HepG2 (cell line): Measurements from ENCODE around the gene C17orf75. TPM values are rescaled to one million over a fixed set of nuclear protein-coding genes. Genes with fewer than 3 reads are reported as not detected.

ENCODE experiments used
- ATAC-seq: fragments of 200-7000 bp; cut with Tn5 transposase; 3 replicates; pipeline ENCODE4 v1.9.1; 2020; ENCODE audit warnings: mild to moderate bottlenecking, moderate library complexity
- BruUV-seq: library from RNA; stranded (reverse); fragments of 400-500 nt; replicated peaks from 2 replicates; lab custom pipeline; 2021; lab: Mats Ljungman, UMichigan
- CTCF ChIA-PET: fragments of 300-600 bp; formaldehyde crosslinking; extraction: SDS; loops from one replicate; lab custom pipeline; 2021; ENCODE audit warnings: low total read pairs, inconsistent platforms, low intra/inter-chr PET ratio; lab: Yijun Ruan, JAX
- POLR2A ChIA-PET: fragments of 350-600 bp; sonication (Branson Sonifier 250); formaldehyde crosslinking; loops from one replicate; lab custom pipeline; 2020; ENCODE audit warnings: antibody characterized with exemption, inconsistent platforms; lab: Yijun Ruan, JAX
- DNase-seq: peaks from one replicate; pipeline ENCODE4 v3.0.0-alpha.2; 2015; ENCODE audit warnings: low spot score
- FAIRE-seq: peaks from 3 replicates; lab custom pipeline; 2011; peaks lifted over from hg19 to GRCh38; lab: Jason Lieb, UNC
- H2AFZ ChIP-seq: one replicate; pipeline ENCODE4 v1.6.1; 2011; ENCODE audit warnings: low read length, inconsistent platforms
- H3K27ac ChIP-seq: fragments of 300-600 bp; 3 replicates; pipeline ENCODE4 v1.8.0; 2011; ENCODE audit warnings: mixed run types, mild to moderate bottlenecking, mixed read lengths, low read length, inconsistent platforms; ENCODE audit not compliant: insufficient read depth; ENCODE audit errors: extremely low read length
- H3K27me3 ChIP-seq, 2 experiments: fragments of 200-600 bp in 1 of 2; 2 replicates in 1 of 2; 3 replicates in 1 of 2; pipeline versions ENCODE4 v1.6.0 to v1.8.0; 2011; ENCODE audit warnings: low read length in 2 of 2, mild to moderate bottlenecking in 2 of 2, moderate library complexity in 2 of 2, inconsistent platforms in 1 of 2; ENCODE audit not compliant: insufficient read depth in 2 of 2, control insufficient read depth in 1 of 2
- H3K36me3 ChIP-seq, 2 experiments: fragments of 200-600 bp in 1 of 2; replicated peaks in 1 of 2; 2 replicates in 1 of 2; 3 replicates in 1 of 2; pipeline versions ENCODE4 v1.5.1 to v1.8.0; 2011; ENCODE audit warnings: low read length in 2 of 2, inconsistent platforms in 1 of 2; ENCODE audit not compliant: insufficient read depth in 2 of 2, control insufficient read depth in 1 of 2
- H3K4me1 ChIP-seq: 2 replicates; pipeline ENCODE4 v1.5.1; 2012; ENCODE audit warnings: low read length, inconsistent platforms; ENCODE audit not compliant: insufficient read depth
- H3K4me2 ChIP-seq: 2 replicates; pipeline ENCODE4 v1.6.0; 2011; ENCODE audit warnings: low read depth, low read length, inconsistent platforms
- H3K4me3 ChIP-seq, 3 experiments: fragments of 200-600 bp in 1 of 3; sonication (generic), shearing (Covaris generic) in 1 of 3; replicated peaks in 1 of 3; 2 replicates each; pipeline ENCODE4 v1.5.1; 2011 to 2016; ENCODE audit warnings: low read length in 3 of 3, inconsistent platforms in 2 of 3, low read depth in 2 of 3, mild to moderate bottlenecking in 2 of 3, control low read depth in 1 of 3, mixed read lengths in 1 of 3; ENCODE audit not compliant: insufficient read depth in 1 of 3
- H3K79me2 ChIP-seq: one replicate; pipeline ENCODE4 v1.6.1; 2011; ENCODE audit warnings: low read length, inconsistent platforms; ENCODE audit not compliant: insufficient read depth
- H3K9ac ChIP-seq: 2 replicates; pipeline ENCODE4 v1.6.0; 2011; ENCODE audit warnings: mild to moderate bottlenecking, low read depth, low read length, inconsistent platforms; ENCODE audit not compliant: insufficient read depth
- H3K9me3 ChIP-seq: 2 replicates; pipeline ENCODE4 v1.5.1; 2012; ENCODE audit warnings: mild to moderate bottlenecking, low read length
- H4K20me1 ChIP-seq: 2 replicates; pipeline ENCODE4 v1.6.0; 2011; ENCODE audit warnings: inconsistent platforms, mild to moderate bottlenecking, low read length, moderate library complexity; ENCODE audit not compliant: insufficient read depth
- BORCS8-MEF2B ChIP-seq: sonication (generic); formaldehyde crosslinking; IDR thresholded peaks from 2 replicates; pipeline ENCODE4 v1.8.0; 2022; ENCODE audit warnings: mild to moderate bottlenecking, missing genetic modification reagents
- BRCA1 ChIP-seq: sonication (generic); formaldehyde crosslinking; IDR thresholded peaks from 2 replicates; pipeline ENCODE4 v1.4.0; 2020; ENCODE audit warnings: missing genetic modification reagents
- BRD4 ChIP-seq: sonication (generic); formaldehyde crosslinking; IDR thresholded peaks from 2 replicates; pipeline ENCODE4 v1.4.0; 2020; ENCODE audit warnings: missing genetic modification reagents
- GATAD2A ChIP-seq: IDR thresholded peaks from 2 replicates; pipeline ENCODE4 v1.6.1; 2016
- HOXA3 ChIP-seq: sonication (generic); formaldehyde crosslinking; IDR thresholded peaks from 2 replicates; pipeline ENCODE4 v1.5.0; 2020; ENCODE audit warnings: missing genetic modification reagents
- PHF21A ChIP-seq: sonication (generic); formaldehyde crosslinking; IDR thresholded peaks from 2 replicates; pipeline ENCODE4 v1.5.0; 2020; ENCODE audit warnings: mild to moderate bottlenecking, missing genetic modification reagents
- PITX1 ChIP-seq: sonication (generic); formaldehyde crosslinking; IDR thresholded peaks from 2 replicates; pipeline ENCODE4 v1.5.1; 2020; ENCODE audit warnings: mild to moderate bottlenecking, missing genetic modification reagents
- POLR2AphosphoS5 ChIP-seq: IDR thresholded peaks from 2 replicates; pipeline ENCODE4 v1.6.1; 2012; ENCODE audit warnings: low read depth, low read length
- POLR2G ChIP-seq: fragments of 200-400 bp; formaldehyde crosslinking; IDR thresholded peaks from 2 replicates; pipeline ENCODE4 v1.6.1; 2018; ENCODE audit warnings: mild to moderate bottlenecking, low read depth, low read length, moderate library complexity
- REL ChIP-seq: sonication (generic); formaldehyde crosslinking; conservative IDR thresholded peaks from 2 replicates; pipeline ENCODE4 v1.8.0; 2022; ENCODE audit warnings: mild to moderate bottlenecking, missing genetic modification reagents, moderate library complexity
- REPIN1 ChIP-seq: sonication (generic); formaldehyde crosslinking; IDR thresholded peaks from 2 replicates; pipeline ENCODE4 v1.8.0; 2022; ENCODE audit warnings: missing genetic modification reagents, low read depth, mild to moderate bottlenecking, borderline replicate concordance
- SIX4 ChIP-seq: sonication (generic); formaldehyde crosslinking; IDR thresholded peaks from 2 replicates; pipeline ENCODE4 v1.4.0; 2020; ENCODE audit warnings: missing genetic modification reagents
- SKIL ChIP-seq: sonication (generic); formaldehyde crosslinking; IDR thresholded peaks from 2 replicates; pipeline ENCODE4 v1.8.0; 2022; ENCODE audit warnings: missing genetic modification reagents, mild to moderate bottlenecking, moderate library complexity, borderline replicate concordance
- SOX5 ChIP-seq: IDR thresholded peaks from 2 replicates; pipeline ENCODE4 v1.6.1; 2016; ENCODE audit warnings: borderline replicate concordance
- ZNF253 ChIP-seq: sonication (generic); formaldehyde crosslinking; IDR thresholded peaks from 2 replicates; pipeline ENCODE4 v1.8.0; 2022; ENCODE audit warnings: mild to moderate bottlenecking, missing genetic modification reagents, borderline replicate concordance
- ZNF776 ChIP-seq: sonication (generic); formaldehyde crosslinking; IDR thresholded peaks from 2 replicates; pipeline ENCODE4 v1.4.0; 2020; ENCODE audit warnings: mild to moderate bottlenecking, missing genetic modification reagents
- WGBS: methylation state at CpG from one replicate; pipeline ENCODE4 v1.1.6; 2017; ENCODE audit warnings: low lambda C conversion rate; 5-methylcytosine and 5-hydroxymethylcytosine counted together
- in situ Hi-C: cut with HindIII; loops from 2 replicates; pipeline ENCODE4 v1.10.0; 2017; ENCODE audit warnings: low pct_unique_long_range_greater_than_20kb; ENCODE audit not compliant: extremely low pct_ligation_motif_present
- intact Hi-C: fragments of 100-400 bp; cut with micrococcal nuclease; formaldehyde crosslinking; loops from one replicate; pipeline ENCODE4 v1.10.0; 2022; ENCODE audit not compliant: unreplicated experiment
- polyA plus RNA-seq, 8 experiments: library from polyadenylated mRNA; depleted of rRNA in 3 of 8; stranded (reverse) in 7 of 8; unstranded in 1 of 8; fragments of >200 nt; fragmentation: Illumina TruSeq in 4 of 8; extraction: Trizol in 4 of 8; gene quantifications; 2 replicates each; pipeline versions ENCODE4 v1.2.1 to v1.2.3, GENCODE V29; 2011 to 2016; ENCODE audit warnings: low read depth in 4 of 8, missing spikeins in 1 of 8, mixed read lengths in 1 of 8; ENCODE audit not compliant: insufficient read depth in 1 of 8
- total RNA-seq, 5 experiments: library from RNA; depleted of rRNA; stranded (reverse); fragments of >200 nt; fragmentation: Illumina TruSeq; extraction: Trizol; gene quantifications; 2 replicates each; pipeline ENCODE4 v1.2.3, GENCODE V29; 2016; ENCODE audit warnings: low read depth in 1 of 5

Gene C17orf75
- total and polyA plus RNA-seq, 2 of the 13 experiments (the other 11 are each of a cell fraction or from before 2014, with no cell fraction given), result 16.2 to 33.0 TPM

GRCh38 chr17:32281011-32281451, 60.9 kb downstream of the C17orf75 start:
- Histone ChIP-seq H3K27me3 (peaks cover 0 to 15% of the 10 kb centered on the region in 2 experiments; a peak in 1 of 5 replicates), H3K9me3 (no peaks in the 10 kb centered on the region), H3K4me1 (peaks cover 21% of the 10 kb centered on the region), H4K20me1 (no peaks in the 10 kb centered on the region), H3K27ac (no peak overlapping the region), H3K9ac (no peak overlapping the region), H2AFZ (no peak overlapping the region), H3K4me2 (no peak overlapping the region), H3K4me3 (no peak overlapping the region), H3K79me2 (no peaks in the 10 kb centered on the region), H3K36me3 (no peaks in the 10 kb centered on the region)
- POLR2A ChIA-PET, result no interaction called here
- in situ Hi-C loops, result no loop called here
- DNase-seq (no peak), ATAC-seq (no peak; the same call in 2 of the 3 replicates), FAIRE-seq (no peak)
- CTCF ChIA-PET, result no interaction called here
- no peak for TF ChIP-seq SIX4
- TF ChIP-seq BRCA1 (CRISPR knock-in tag), result no peak
- TF ChIP-seq POLR2G, result no peak
- no peak for TF ChIP-seq ZNF776 (CRISPR knock-in tag)
- no TSS peak for BruUV-seq
- intact Hi-C loops, result no loop called here
- 16% methylated on average over 4 of the region's 9 CpGs for WGBS

GRCh38 chr17:32279891-32280716, 61.9 kb downstream of the C17orf75 start:
- peak; percentile 51 for ATAC-seq
- CTCF ChIA-PET, result no interaction called here
- POLR2A ChIA-PET, result no interaction called here
- TF ChIP-seq SKIL (CRISPR knock-in tag), result no peak
- TF ChIP-seq GATAD2A (CRISPR knock-in tag), result no peak
- TF ChIP-seq PITX1 (CRISPR knock-in tag), result peak; percentile 49; the same call in 1 of the 2 replicates
- TF ChIP-seq HOXA3, result no peak
- TF ChIP-seq REPIN1, result no peak
- no peak for TF ChIP-seq REL (CRISPR knock-in tag)
- no peak for TF ChIP-seq ZNF253 (CRISPR knock-in tag)
- 0 out of 2 replicates have a peak, but pooled peaks have one; percentile 33 for TF ChIP-seq PHF21A (CRISPR knock-in tag)
- TF ChIP-seq SOX5, result no peak
- no peak for TF ChIP-seq BRD4
- TF ChIP-seq BORCS8-MEF2B, result no peak
- no peak for TF ChIP-seq POLR2AphosphoS5

More at GRCh38 chr17:32279891-32280716, 61.9 kb downstream of the C17orf75 start:
- Histone ChIP-seq H3K4me1 (peaks cover 17% of the 10 kb centered on the region), H3K27me3 (peaks cover 0 to 15% of the 10 kb centered on the region in 2 experiments; a peak in 1 of 5 replicates), H2AFZ (no peak overlapping the region), H3K27ac (no peak overlapping the region), H3K36me3 (no peaks in the 10 kb centered on the region), H3K4me3 (peak overlapping the region in 1 of 3 experiments; percentile 31; a peak in 1 of 6 replicates), H4K20me1 (no peaks in the 10 kb centered on the region), H3K79me2 (no peaks in the 10 kb centered on the region), H3K9ac (no peak overlapping the region), H3K4me2 (peak overlapping the region; percentile 44), H3K9me3 (no peaks in the 10 kb centered on the region)
- in situ Hi-C loops (no loop called here), intact Hi-C loops (no loop called here)
- 35% methylated on average over 6 of the region's 21 CpGs for WGBS
- FAIRE-seq (no peak), DNase-seq (no peak)
- BruUV-seq, result no TSS peak
